ENCODE measurements around the gene TP53BP1.

DNA sequence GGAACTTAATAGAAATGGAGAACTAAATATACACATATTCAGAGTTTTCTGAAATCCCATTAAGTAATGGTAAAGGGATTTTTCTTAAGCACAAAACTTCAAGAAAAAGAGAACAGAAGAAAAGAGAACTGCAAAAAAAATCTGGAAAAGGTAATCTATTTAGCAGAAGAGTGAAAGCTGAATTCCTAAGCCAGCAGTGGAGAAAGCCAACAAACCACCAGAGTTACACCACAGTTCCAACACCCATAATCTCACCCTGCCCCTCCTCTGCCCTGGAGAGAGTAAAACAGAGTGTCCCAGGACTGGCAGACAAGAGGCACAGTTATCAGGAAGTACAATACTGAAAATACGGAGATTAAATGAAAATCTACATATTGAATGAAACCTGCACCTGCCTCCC, 29.4 kb downstream of the TP53BP1 start:
- TF ChIP-seq, protein P1, sequence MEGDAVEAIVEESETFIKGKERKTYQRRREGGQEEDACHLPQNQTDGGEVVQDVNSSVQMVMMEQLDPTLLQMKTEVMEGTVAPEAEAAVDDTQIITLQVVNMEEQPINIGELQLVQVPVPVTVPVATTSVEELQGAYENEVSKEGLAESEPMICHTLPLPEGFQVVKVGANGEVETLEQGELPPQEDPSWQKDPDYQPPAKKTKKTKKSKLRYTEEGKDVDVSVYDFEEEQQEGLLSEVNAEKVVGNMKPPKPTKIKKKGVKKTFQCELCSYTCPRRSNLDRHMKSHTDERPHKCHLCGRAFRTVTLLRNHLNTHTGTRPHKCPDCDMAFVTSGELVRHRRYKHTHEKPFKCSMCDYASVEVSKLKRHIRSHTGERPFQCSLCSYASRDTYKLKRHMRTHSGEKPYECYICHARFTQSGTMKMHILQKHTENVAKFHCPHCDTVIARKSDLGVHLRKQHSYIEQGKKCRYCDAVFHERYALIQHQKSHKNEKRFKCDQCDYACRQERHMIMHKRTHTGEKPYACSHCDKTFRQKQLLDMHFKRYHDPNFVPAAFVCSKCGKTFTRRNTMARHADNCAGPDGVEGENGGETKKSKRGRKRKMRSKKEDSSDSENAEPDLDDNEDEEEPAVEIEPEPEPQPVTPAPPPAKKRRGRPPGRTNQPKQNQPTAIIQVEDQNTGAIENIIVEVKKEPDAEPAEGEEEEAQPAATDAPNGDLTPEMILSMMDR (IDR thresholded peaks at IDR 0.05), result no peak
- TF ChIP-seq POLR2A (IDR thresholded peaks at IDR 0.05), result no peak
